Choroid plexus epithelial cell (primary cell): ENCODE data around the gene PCSK7.
"Not testable (repeated sequence)": the region's sequence is repeated elsewhere in the genome, so short reads cannot be mapped to it uniquely, and the experiment has no call there.

Experiments used
- DNase-seq: peaks from one replicate; pipeline ENCODE4 v3.0.0-alpha.2; 2010; ENCODE audit warnings: low read depth
- H3K4me3 ChIP-seq: 2 replicates; pipeline ENCODE4 v1.5.1; 2011; ENCODE audit warnings: low read depth, mild to moderate bottlenecking, control low read depth, low read length, moderate library complexity
- TF ChIP-seq, protein P1 (sequence below): conservative IDR thresholded peaks from 2 replicates; pipeline ENCODE4 v1.5.1; 2011; ENCODE audit warnings: low read depth, mild to moderate bottlenecking, control low read depth, inconsistent platforms, low read length, moderate library complexity

The PCSK7 gene, protein sequence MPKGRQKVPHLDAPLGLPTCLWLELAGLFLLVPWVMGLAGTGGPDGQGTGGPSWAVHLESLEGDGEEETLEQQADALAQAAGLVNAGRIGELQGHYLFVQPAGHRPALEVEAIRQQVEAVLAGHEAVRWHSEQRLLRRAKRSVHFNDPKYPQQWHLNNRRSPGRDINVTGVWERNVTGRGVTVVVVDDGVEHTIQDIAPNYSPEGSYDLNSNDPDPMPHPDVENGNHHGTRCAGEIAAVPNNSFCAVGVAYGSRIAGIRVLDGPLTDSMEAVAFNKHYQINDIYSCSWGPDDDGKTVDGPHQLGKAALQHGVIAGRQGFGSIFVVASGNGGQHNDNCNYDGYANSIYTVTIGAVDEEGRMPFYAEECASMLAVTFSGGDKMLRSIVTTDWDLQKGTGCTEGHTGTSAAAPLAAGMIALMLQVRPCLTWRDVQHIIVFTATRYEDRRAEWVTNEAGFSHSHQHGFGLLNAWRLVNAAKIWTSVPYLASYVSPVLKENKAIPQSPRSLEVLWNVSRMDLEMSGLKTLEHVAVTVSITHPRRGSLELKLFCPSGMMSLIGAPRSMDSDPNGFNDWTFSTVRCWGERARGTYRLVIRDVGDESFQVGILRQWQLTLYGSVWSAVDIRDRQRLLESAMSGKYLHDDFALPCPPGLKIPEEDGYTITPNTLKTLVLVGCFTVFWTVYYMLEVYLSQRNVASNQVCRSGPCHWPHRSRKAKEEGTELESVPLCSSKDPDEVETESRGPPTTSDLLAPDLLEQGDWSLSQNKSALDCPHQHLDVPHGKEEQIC

DNA sequence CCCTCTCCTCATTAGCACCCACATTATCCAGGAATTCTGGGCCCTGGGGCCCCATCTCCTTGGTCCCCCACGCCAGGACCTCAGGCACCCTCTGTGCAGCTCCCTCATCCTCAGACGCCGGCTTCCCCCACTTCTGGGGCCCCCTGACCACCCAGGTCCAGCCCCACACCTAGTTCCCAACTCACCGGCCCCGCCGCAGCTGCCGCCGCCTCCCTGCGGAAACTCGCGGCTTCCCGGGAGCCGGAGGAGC is at the start of gene PCSK7:
PCSK7 (minus strand) TSS at position 232 of the 250 bp plus-strand sequence. CDS start 2,229 bp downstream, outside the sequence.
- H3K4me3 ChIP-seq: peak within 1 kb of the TSS; percentile 75
- TF ChIP-seq, protein P1, sequence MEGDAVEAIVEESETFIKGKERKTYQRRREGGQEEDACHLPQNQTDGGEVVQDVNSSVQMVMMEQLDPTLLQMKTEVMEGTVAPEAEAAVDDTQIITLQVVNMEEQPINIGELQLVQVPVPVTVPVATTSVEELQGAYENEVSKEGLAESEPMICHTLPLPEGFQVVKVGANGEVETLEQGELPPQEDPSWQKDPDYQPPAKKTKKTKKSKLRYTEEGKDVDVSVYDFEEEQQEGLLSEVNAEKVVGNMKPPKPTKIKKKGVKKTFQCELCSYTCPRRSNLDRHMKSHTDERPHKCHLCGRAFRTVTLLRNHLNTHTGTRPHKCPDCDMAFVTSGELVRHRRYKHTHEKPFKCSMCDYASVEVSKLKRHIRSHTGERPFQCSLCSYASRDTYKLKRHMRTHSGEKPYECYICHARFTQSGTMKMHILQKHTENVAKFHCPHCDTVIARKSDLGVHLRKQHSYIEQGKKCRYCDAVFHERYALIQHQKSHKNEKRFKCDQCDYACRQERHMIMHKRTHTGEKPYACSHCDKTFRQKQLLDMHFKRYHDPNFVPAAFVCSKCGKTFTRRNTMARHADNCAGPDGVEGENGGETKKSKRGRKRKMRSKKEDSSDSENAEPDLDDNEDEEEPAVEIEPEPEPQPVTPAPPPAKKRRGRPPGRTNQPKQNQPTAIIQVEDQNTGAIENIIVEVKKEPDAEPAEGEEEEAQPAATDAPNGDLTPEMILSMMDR: no peak
- DNase-seq: no peak

DNA sequence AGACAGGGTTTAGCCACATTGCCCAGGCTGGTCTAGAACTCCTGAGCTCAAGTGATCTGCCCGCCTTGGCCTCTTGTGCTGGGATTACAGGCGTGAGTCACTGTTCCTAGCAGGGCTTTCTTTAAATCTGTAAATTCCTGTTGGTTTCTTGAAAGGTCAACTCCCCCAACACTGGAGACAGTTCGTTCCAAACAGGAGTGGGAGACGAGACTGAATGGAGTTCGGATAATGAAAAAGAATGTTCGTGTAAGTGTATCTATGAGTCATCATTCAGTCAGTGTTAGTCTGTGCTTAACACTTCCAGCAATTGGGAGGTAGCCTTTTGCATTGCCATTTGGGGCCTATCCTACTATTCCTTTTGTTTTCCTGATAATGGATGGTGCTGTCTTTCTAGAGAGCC is 49.3 kb upstream of the PCSK7 start:
- TF ChIP-seq, protein P1: no peak
- DNase-seq: peak; percentile 88
- no peak overlapping the region for H3K4me3 ChIP-seq

DNA sequence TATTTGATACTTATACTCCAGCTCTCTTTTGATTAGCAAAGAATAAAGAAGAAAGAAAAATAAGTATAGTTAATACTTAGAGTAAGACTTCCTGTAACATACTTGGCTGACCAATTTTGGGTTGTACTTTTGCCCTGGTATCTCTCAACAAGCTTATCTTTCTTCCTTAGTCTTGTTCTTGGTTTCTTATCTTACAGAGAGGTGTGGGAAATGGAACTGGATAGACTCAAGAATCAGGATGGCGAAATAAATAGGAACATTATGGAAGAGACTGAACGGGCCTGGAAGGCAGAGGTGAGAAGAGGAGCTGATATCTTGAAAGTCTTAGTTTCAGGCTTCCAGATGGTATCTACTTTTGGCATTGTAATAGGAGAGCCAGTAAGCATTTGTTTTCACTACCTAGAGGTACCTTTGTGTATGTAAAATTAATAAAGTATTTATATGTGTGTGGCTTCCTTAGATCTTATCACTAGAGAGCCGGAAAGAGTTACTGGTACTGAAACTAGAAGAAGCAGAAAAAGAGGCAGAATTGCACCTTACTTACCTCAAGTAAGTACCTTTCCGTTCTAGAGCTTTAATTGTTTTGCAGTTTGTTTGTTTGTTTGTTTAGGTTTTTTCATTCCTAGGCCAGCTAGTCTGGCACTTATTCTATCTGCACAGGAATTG is 48.0 kb upstream of the PCSK7 start:
- DNase-seq: no peak
- H3K4me3 ChIP-seq: no peak overlapping the region

DNA sequence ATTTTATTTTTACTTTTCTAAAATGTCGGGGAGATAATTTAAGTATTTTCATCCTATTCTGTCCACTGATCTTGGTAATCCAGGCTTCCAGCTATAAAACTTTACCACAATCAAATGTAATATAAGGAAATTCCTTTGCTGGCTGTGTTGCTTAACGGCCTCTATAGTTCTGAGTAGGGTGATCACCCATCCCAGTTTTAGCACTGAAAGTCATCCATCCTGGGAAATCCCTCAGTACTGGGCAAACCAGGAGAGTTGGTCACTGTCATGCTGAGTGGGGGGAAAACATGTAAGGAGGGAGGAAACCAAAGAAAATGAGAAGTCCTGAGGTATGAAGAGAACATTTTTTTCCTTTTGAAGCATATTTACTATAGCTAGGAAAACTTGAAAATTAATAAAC is 46.5 kb upstream of the PCSK7 start:
- no peak for DNase-seq
- TF ChIP-seq, protein P1: no peak
- no peak overlapping the region for H3K4me3 ChIP-seq

More for the DNA sequence above, 48.0 kb upstream of the PCSK7 start:
- TF ChIP-seq, protein P1: no peak

DNA sequence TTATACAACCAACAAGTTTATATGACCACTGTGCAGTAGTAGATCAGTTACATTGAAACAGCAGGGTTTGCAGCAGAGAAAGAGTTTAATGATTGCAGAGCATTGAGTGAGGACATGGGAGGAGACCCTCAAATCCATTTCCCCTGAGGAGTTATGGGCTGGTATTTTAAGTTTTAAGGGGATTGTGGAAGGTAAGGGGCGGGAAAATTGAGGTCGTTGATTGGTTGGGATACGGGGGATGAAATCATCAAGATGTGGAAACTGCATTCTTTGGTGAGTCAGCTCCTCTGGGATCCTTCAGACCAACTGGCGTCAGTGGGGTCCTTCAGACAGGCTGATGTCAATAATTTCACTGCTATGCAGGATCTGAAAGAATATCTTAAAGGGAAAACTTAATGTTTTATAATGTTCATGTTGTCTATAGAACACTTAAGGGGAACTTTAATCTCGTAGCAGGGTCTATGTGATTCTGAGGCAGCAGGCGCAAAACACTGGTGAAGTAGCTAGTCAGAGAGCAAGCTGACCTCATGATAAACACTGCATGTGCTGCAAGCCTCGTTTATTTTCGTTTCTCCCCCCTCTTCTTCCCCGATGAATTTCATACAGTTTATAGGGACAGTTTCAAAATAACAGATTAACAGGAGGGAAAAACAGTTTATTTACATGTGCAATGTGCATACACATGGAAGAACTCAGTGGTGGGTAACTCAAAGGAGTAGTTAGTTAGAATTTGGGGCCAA is 41.8 kb upstream of the PCSK7 start:
- peak; percentile 92 for DNase-seq
- TF ChIP-seq, protein P1: no peak
- H3K4me3 ChIP-seq: peak overlapping the region; percentile 20

DNA sequence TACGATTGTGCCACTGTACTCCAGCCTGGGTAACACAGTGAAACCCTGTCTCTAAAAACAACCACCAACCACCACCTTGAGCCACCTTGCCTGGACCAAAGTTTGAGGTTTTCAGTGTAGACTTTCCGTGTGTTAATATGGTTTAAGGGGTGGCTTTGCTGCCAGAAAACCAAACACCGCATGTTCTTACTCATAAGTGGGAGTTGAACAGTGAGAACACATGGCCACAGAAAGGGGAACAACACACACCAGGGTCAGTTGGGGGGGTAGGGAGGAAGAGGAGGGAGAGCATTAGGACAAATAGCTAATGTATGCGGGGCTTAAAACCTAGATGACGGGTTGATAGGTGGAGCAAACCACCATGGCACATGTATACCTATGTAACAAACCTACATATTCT is 40.3 kb upstream of the PCSK7 start:
- not testable (repeated sequence) for H3K4me3 ChIP-seq, DNase-seq

DNA sequence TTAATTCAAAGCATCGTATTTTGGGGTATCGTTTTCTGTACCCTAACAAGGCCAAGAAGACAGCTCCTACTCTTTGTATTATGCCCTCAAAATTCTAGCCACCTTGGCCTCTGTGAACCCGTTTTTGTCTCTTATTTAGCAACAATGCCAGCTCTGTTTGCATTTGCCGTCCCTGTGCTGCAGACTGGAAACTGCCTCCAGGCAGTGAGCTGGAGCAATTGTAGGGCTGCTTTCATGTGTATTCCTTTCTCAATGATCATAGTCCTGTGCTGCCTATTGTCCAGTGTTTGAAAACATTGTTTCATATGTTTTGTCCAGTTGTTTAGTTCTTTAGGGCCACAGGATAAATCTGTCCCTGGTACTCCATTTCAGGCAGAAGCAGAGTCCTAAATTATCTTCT is 39.3 kb upstream of the PCSK7 start:
- H3K4me3 ChIP-seq: no peak overlapping the region
- TF ChIP-seq, protein P1: no peak
- no peak for DNase-seq
